Activated naive CD4-positive, alpha-beta T cell treated with anti-CD3 and anti-CD28 coated beads, Interleukin-2, amount 10 ng/mL, durations not matched to agents 7 days and 5 days (primary cell): Measurements from ENCODE around the gene ALOX5.
A peak's percentile ranks its signal among the peaks of the same experiment; 100 is the strongest.

Experiments used
- CTCF ChIA-PET: fragments of 350-600 bp; sonication (Branson Sonifier 250); formaldehyde crosslinking; loops from one replicate; lab custom pipeline; 2021; ENCODE audit warnings: antibody characterized with exemption; lab: Charles Lee
- DNase-seq: peaks from one replicate; pipeline ENCODE4 v3.0.0-alpha.2; 2020
- H3K27ac Mint-ChIP-seq: one replicate; pipeline ENCODE4 v1.8.0; 2021; ENCODE audit warnings: mild to moderate bottlenecking, moderate library complexity, mixed read lengths
- H3K27me3 Mint-ChIP-seq: one replicate; pipeline ENCODE4 v1.8.0; 2021; ENCODE audit warnings: mild to moderate bottlenecking, mixed read lengths
- H3K36me3 Mint-ChIP-seq: one replicate; pipeline ENCODE4 v1.8.0; 2021; ENCODE audit warnings: mixed read lengths
- H3K4me1 Mint-ChIP-seq: one replicate; pipeline ENCODE4 v1.8.0; 2021; ENCODE audit warnings: mixed read lengths
- H3K4me3 Mint-ChIP-seq: one replicate; pipeline ENCODE4 v1.8.0; 2021; ENCODE audit warnings: mild to moderate bottlenecking, moderate library complexity, mixed read lengths
- H3K9me3 Mint-ChIP-seq: one replicate; pipeline ENCODE4 v1.8.0; 2021; ENCODE audit warnings: mixed read lengths

The ALOX5 gene

GRCh38 chr10:45444022-45444421, 70.0 kb downstream of the ALOX5 start:
- Mint-ChIP-seq H3K27ac (no peak overlapping the region), H3K4me3 (no peak overlapping the region), H3K27me3 (peaks cover 17% of the 10 kb centered on the region), H3K36me3 (no peaks in the 10 kb centered on the region), H3K4me1 (peaks cover 12% of the 10 kb centered on the region), H3K9me3 (no peaks in the 10 kb centered on the region)
- no peak for DNase-seq
- CTCF ChIA-PET = no interaction called here

- CTCF ChIA-PET = no interaction called here
- H3K27me3 Mint-ChIP-seq = peaks cover 9% of the 10 kb centered on the region
- peaks cover 6% of the 10 kb centered on the region for H3K4me1 Mint-ChIP-seq
- DNase-seq = no peak
- no peaks in the 10 kb centered on the region for H3K9me3 Mint-ChIP-seq
- H3K4me3 Mint-ChIP-seq = no peak overlapping the region
- no peak overlapping the region for H3K27ac Mint-ChIP-seq
- H3K36me3 Mint-ChIP-seq = no peaks in the 10 kb centered on the region
These were observed 71.2 kb downstream of the ALOX5 start for GRCh38 chr10:45444976-45445898.

- no peak for DNase-seq
- peaks cover 2% of the 10 kb centered on the region for H3K4me1 Mint-ChIP-seq
- CTCF ChIA-PET = no interaction called here
- no peak overlapping the region for H3K4me3 Mint-ChIP-seq
- no peaks in the 10 kb centered on the region for H3K9me3 Mint-ChIP-seq
- H3K27me3 Mint-ChIP-seq = peaks cover 9% of the 10 kb centered on the region
- no peak overlapping the region for H3K27ac Mint-ChIP-seq
- peaks cover 1% of the 10 kb centered on the region for H3K36me3 Mint-ChIP-seq
These were observed 72.8 kb downstream of the ALOX5 start for GRCh38 chr10:45446858-45447257.

GRCh38 chr10:45447416-45447815, 73.4 kb downstream of the ALOX5 start:
- H3K36me3 Mint-ChIP-seq = peaks cover 1% of the 10 kb centered on the region
- H3K9me3 Mint-ChIP-seq = no peaks in the 10 kb centered on the region
- no peaks in the 10 kb centered on the region for H3K4me1 Mint-ChIP-seq
- H3K27me3 Mint-ChIP-seq = peaks cover 9% of the 10 kb centered on the region
- H3K27ac Mint-ChIP-seq = no peak overlapping the region
- no peak for DNase-seq
- CTCF ChIA-PET = no interaction called here
- H3K4me3 Mint-ChIP-seq = no peak overlapping the region

GRCh38 chr10:45450866-45451265, 76.8 kb downstream of the ALOX5 start:
- H3K4me1 Mint-ChIP-seq = peaks cover 22% of the 10 kb centered on the region
- CTCF ChIA-PET = no interaction called here

GRCh38 chr10:45451407-45451806, 77.4 kb downstream of the ALOX5 start:
- CTCF ChIA-PET = no interaction called here

More at GRCh38 chr10:45450866-45451265, 76.8 kb downstream of the ALOX5 start:
- no peak overlapping the region for H3K4me3 Mint-ChIP-seq
- no peaks in the 10 kb centered on the region for H3K9me3 Mint-ChIP-seq
- DNase-seq = no peak
- H3K36me3 Mint-ChIP-seq = peaks cover 12% of the 10 kb centered on the region
- H3K27me3 Mint-ChIP-seq = peaks cover under 1% of the 10 kb centered on the region
- no peak overlapping the region for H3K27ac Mint-ChIP-seq

GRCh38 chr10:45452268-45452667, 78.3 kb downstream of the ALOX5 start:
- no peaks in the 10 kb centered on the region for H3K27me3 Mint-ChIP-seq
- H3K27ac Mint-ChIP-seq = no peak overlapping the region
- CTCF ChIA-PET = interaction anchor here (1.2 kb wide), 1 partner anchor 13 kb away, joined by 4 read pairs; no protein-coding TSS in a partner anchor
- H3K36me3 Mint-ChIP-seq = peaks cover 19% of the 10 kb centered on the region
- no peaks in the 10 kb centered on the region for H3K9me3 Mint-ChIP-seq
- no peak overlapping the region for H3K4me3 Mint-ChIP-seq
- DNase-seq = no peak
- peaks cover 22% of the 10 kb centered on the region for H3K4me1 Mint-ChIP-seq

More at GRCh38 chr10:45451407-45451806, 77.4 kb downstream of the ALOX5 start:
- H3K27ac Mint-ChIP-seq = no peak overlapping the region
- H3K4me3 Mint-ChIP-seq = no peak overlapping the region
- no peaks in the 10 kb centered on the region for H3K9me3 Mint-ChIP-seq
- no peak for DNase-seq
- peaks cover 22% of the 10 kb centered on the region for H3K4me1 Mint-ChIP-seq
- H3K36me3 Mint-ChIP-seq = peaks cover 15% of the 10 kb centered on the region
- H3K27me3 Mint-ChIP-seq = no peaks in the 10 kb centered on the region

GRCh38 chr10:45452743-45453452, 78.9 kb downstream of the ALOX5 start:
- Mint-ChIP-seq H3K27me3 (no peaks in the 10 kb centered on the region), H3K9me3 (no peaks in the 10 kb centered on the region), H3K36me3 (peaks cover 25% of the 10 kb centered on the region), H3K4me3 (no peak overlapping the region), H3K27ac (no peak overlapping the region), H3K4me1 (peaks cover 24% of the 10 kb centered on the region)
- CTCF ChIA-PET = interaction anchor here (1.2 to 1.9 kb wide), 2 partner anchors 9 to 12 kb away, joined by 4 to 6 read pairs; no protein-coding TSS in a partner anchor
- DNase-seq = no peak

- Mint-ChIP-seq H3K27ac (peak overlapping the region; percentile 89), H3K36me3 (peaks cover 32% of the 10 kb centered on the region), H3K27me3 (no peaks in the 10 kb centered on the region), H3K4me1 (peaks cover 24% of the 10 kb centered on the region), H3K9me3 (no peaks in the 10 kb centered on the region), H3K4me3 (no peak overlapping the region)
- DNase-seq = no peak
- CTCF ChIA-PET = interaction anchor here (1.1 to 1.9 kb wide), 2 partner anchors 8 to 11 kb away, joined by 4 to 6 read pairs; no protein-coding TSS in a partner anchor
These were observed 79.7 kb downstream of the ALOX5 start for GRCh38 chr10:45453639-45454255.

GRCh38 chr10:45454262-45454661, 80.2 kb downstream of the ALOX5 start:
- CTCF ChIA-PET = interaction anchor here (1.1 to 1.9 kb wide), 2 partner anchors 8 to 10 kb away, joined by 4 to 6 read pairs; no protein-coding TSS in a partner anchor
- Mint-ChIP-seq H3K4me1 (peaks cover 24% of the 10 kb centered on the region), H3K4me3 (no peak overlapping the region)

GRCh38 chr10:45454859-45455258, 80.8 kb downstream of the ALOX5 start:
- peaks cover 24% of the 10 kb centered on the region for H3K4me1 Mint-ChIP-seq
- CTCF ChIA-PET = no interaction called here
- no peaks in the 10 kb centered on the region for H3K9me3 Mint-ChIP-seq
- H3K4me3 Mint-ChIP-seq = no peak overlapping the region
- peaks cover 39% of the 10 kb centered on the region for H3K36me3 Mint-ChIP-seq
- H3K27ac Mint-ChIP-seq = peak overlapping the region; percentile 89
- H3K27me3 Mint-ChIP-seq = no peaks in the 10 kb centered on the region
- DNase-seq = no peak

More at GRCh38 chr10:45454262-45454661, 80.2 kb downstream of the ALOX5 start:
- Mint-ChIP-seq H3K27ac (peak overlapping the region; percentile 89), H3K9me3 (no peaks in the 10 kb centered on the region), H3K27me3 (no peaks in the 10 kb centered on the region), H3K36me3 (peaks cover 37% of the 10 kb centered on the region)
- no peak for DNase-seq

GRCh38 chr10:45456233-45456632, 82.2 kb downstream of the ALOX5 start:
- Mint-ChIP-seq H3K9me3 (no peaks in the 10 kb centered on the region), H3K27ac (no peak overlapping the region), H3K27me3 (no peaks in the 10 kb centered on the region), H3K4me3 (no peak overlapping the region), H3K4me1 (peaks cover 33% of the 10 kb centered on the region), H3K36me3 (peaks cover 43% of the 10 kb centered on the region)
- CTCF ChIA-PET = no interaction called here
- no peak for DNase-seq

GRCh38 chr10:45456822-45457221, 82.8 kb downstream of the ALOX5 start:
- no peaks in the 10 kb centered on the region for H3K27me3 Mint-ChIP-seq
- CTCF ChIA-PET = no interaction called here
- no peak for DNase-seq
- H3K4me1 Mint-ChIP-seq = peaks cover 33% of the 10 kb centered on the region
- H3K36me3 Mint-ChIP-seq = peaks cover 44% of the 10 kb centered on the region
- no peak overlapping the region for H3K4me3 Mint-ChIP-seq
- H3K27ac Mint-ChIP-seq = no peak overlapping the region
- H3K9me3 Mint-ChIP-seq = no peaks in the 10 kb centered on the region

- DNase-seq = no peak
- Mint-ChIP-seq H3K4me1 (peaks cover 37% of the 10 kb centered on the region), H3K27ac (no peak overlapping the region), H3K36me3 (peaks cover 47% of the 10 kb centered on the region), H3K4me3 (no peak overlapping the region), H3K27me3 (no peaks in the 10 kb centered on the region), H3K9me3 (no peaks in the 10 kb centered on the region)
- CTCF ChIA-PET = no interaction called here
These were observed 83.5 kb downstream of the ALOX5 start for GRCh38 chr10:45457487-45457886.
